GM12891 (cell line): ENCODE data around the gene FGD5.

Experiments
- POLR2A ChIP-seq: IDR thresholded peaks from 2 replicates; pipeline ENCODE4 v1.6.1; 2011; ENCODE audit warnings: low read depth, low read length, control low read depth
- SPI1 ChIP-seq: IDR thresholded peaks from 2 replicates; pipeline ENCODE4 v1.6.1; 2011; ENCODE audit warnings: low read depth, low read length, control low read depth

GRCh38 chr3:14845180-14845579, 26.4 kb downstream of the FGD5 start:
- no peak for TF ChIP-seq SPI1
- TF ChIP-seq POLR2A = no peak
